Sigmoid colon (tissue), 7 donors: Measurements from ENCODE around the gene ODAPH. TPM values are rescaled to one million over a fixed set of nuclear protein-coding genes. Genes with fewer than 3 reads are reported as not detected.
"Not testable (repeated sequence)": the region's sequence is repeated elsewhere in the genome, so short reads cannot be mapped to it uniquely, and the experiment has no call there.

Experiments used
- DNase-seq: peaks from one replicate; pipeline ENCODE4 v3.0.0-alpha.2; 2019
- H3K27ac ChIP-seq, 4 donors: fragments of 200-600 bp; sonication (generic); one replicate each; pipeline ENCODE4 v1.5.1; 2016 to 2019; ENCODE audit warnings: mild to moderate bottlenecking in 1 of 4
- H3K27me3 ChIP-seq, 3 donors: fragments of 200-600 bp; sonication (generic); one replicate each; pipeline ENCODE4 v1.5.1; 2019; ENCODE audit warnings: mild to moderate bottlenecking in 1 of 3
- H3K36me3 ChIP-seq, 4 donors: fragments of 200-600 bp; sonication (generic); one replicate each; pipeline ENCODE4 v1.5.1; 2016 to 2019
- H3K4me1 ChIP-seq, 4 donors: fragments of 200-600 bp; sonication (generic); one replicate each; pipeline ENCODE4 v1.5.1; 2017 to 2019
- H3K4me3 ChIP-seq, 4 donors: fragments of 200-600 bp; sonication (generic); one replicate each; pipeline ENCODE4 v1.5.1; 2017 to 2019; ENCODE audit warnings: mild to moderate bottlenecking in 2 of 4, moderate library complexity in 1 of 4
- H3K9me3 ChIP-seq, 4 donors: fragments of 200-600 bp in 3 of 4; sonication (generic) in 3 of 4; one replicate each; pipeline versions ENCODE4 v1.5.1 to v1.6.1; 2013 to 2019
- EP300 ChIP-seq, 4 donors: sonication (generic); formaldehyde crosslinking; IDR thresholded peaks; one replicate each; pipeline ENCODE4 v1.6.1; 2017; ENCODE audit warnings: antibody characterized with exemption in 4 of 4
- POLR2A ChIP-seq, 2 donors: fragments of 450-650 bp; IDR thresholded peaks; one replicate each; pipeline ENCODE4 v1.6.1; 2016; ENCODE audit warnings: antibody characterized with exemption in 2 of 2, mild to moderate bottlenecking in 2 of 2, moderate library complexity in 2 of 2
- POLR2AphosphoS5 ChIP-seq, 4 donors: sonication (generic); formaldehyde crosslinking; IDR thresholded peaks; one replicate each; pipeline ENCODE4 v1.6.1; 2017; ENCODE audit warnings: antibody characterized with exemption in 4 of 4
- WGBS, 2 donors: extraction: QIAGEN DNeasy Blood & Tissue Kit; methylation state at CpG; one replicate each; pipeline ENCODE4 v1.1.7; 2013; 5-methylcytosine and 5-hydroxymethylcytosine counted together
- intact Hi-C: fragments of 100-400 bp; cut with DNase I; formaldehyde crosslinking; loops from one replicate; pipeline ENCODE4 v1.15.1; 2023
- polyA plus RNA-seq, 3 donors: library from polyadenylated mRNA; stranded (reverse); fragments of 200-250 nt; gene quantifications; one replicate each; pipeline ENCODE4 v1.2.3, GENCODE V29; 2013
- total RNA-seq, 4 donors: library from RNA; depleted of rRNA; stranded (reverse); fragments of >200 nt; gene quantifications; one replicate each; pipeline ENCODE4 v1.1.0, GENCODE V29; 2016
- TF ChIP-seq, protein P1 (sequence below), 4 experiments: fragments of 450-650 bp in 3 of 4; fragments of 200-600 bp in 1 of 4; IDR thresholded peaks; one replicate each; pipeline ENCODE4 v1.5.1; 2016 to 2019; ENCODE audit warnings: antibody characterized with exemption in 4 of 4, mild to moderate bottlenecking in 3 of 4, moderate library complexity in 2 of 4
- donor health status: healthy with polysubstance abuse.
- donor health status: Bipolar disorder and iron deficiency.
- donor health status: healthy.

ODAPH gene
- total and polyA plus RNA-seq, 7 donors: 0.06 TPM; not detected in 6

DNA sequence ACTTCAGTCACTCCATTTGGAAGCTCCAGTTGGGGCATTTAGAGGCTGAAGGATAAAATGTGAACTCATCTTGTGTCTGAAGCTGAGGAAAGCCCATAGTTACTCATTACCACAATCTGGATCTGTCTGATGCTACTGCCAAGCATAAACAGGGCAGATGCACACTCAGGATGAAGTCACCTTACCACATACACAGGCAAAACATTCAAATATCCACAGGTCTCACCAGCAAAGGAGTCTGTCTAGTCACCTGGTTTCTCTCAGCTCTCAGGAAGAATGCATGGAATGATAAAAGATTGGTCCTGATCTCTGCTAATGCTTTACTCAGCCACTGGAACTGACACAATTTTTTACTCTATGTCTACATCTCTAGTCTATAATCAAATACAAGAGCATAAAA lies 13.0 kb upstream of the ODAPH start:
- intact Hi-C loops: no loop called here
- no peak for TF ChIP-seq POLR2AphosphoS5 (IDR thresholded peaks at IDR 0.05)
- TF ChIP-seq, protein P1, sequence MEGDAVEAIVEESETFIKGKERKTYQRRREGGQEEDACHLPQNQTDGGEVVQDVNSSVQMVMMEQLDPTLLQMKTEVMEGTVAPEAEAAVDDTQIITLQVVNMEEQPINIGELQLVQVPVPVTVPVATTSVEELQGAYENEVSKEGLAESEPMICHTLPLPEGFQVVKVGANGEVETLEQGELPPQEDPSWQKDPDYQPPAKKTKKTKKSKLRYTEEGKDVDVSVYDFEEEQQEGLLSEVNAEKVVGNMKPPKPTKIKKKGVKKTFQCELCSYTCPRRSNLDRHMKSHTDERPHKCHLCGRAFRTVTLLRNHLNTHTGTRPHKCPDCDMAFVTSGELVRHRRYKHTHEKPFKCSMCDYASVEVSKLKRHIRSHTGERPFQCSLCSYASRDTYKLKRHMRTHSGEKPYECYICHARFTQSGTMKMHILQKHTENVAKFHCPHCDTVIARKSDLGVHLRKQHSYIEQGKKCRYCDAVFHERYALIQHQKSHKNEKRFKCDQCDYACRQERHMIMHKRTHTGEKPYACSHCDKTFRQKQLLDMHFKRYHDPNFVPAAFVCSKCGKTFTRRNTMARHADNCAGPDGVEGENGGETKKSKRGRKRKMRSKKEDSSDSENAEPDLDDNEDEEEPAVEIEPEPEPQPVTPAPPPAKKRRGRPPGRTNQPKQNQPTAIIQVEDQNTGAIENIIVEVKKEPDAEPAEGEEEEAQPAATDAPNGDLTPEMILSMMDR (IDR thresholded peaks at IDR 0.05): no peak
- TF ChIP-seq EP300 (IDR thresholded peaks at IDR 0.05): no peak
- no peak for TF ChIP-seq POLR2A (IDR thresholded peaks at IDR 0.05)
- Histone ChIP-seq H3K36me3 (peaks cover 0 to 15% (median 0%) of the 10 kb centered on the region in 4 donors), H3K4me1 (no peaks in the 10 kb centered on the region), H3K9me3 (no peaks in the 10 kb centered on the region), H3K4me3 (no peak overlapping the region), H3K27me3 (no peaks in the 10 kb centered on the region), H3K27ac (no peak overlapping the region)
- DNase-seq: no peak

DNA sequence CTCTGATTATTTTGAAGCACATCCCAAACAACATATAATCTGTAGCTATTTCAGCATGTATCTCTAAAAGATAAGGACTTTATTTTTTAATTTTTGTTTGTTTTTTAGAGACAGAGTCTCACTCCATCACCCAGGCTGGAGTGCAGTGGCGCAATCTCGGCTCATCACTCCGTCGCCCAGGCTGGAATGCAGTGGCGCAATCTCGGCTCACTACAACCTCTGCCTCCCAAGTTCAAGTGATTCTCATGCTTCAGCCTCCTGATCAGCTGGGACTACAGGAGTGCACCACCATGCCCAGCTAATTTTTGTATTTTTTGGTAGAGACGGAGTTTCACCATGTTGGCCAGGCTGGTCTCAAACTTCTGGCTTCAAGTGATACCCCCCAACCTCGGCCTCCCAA lies 11.6 kb upstream of the ODAPH start:
- H3K27me3 ChIP-seq, H3K4me3 ChIP-seq, H3K9me3 ChIP-seq, intact Hi-C loops, H3K4me1 ChIP-seq, DNase-seq, H3K27ac ChIP-seq: not testable (repeated sequence)
- WGBS, 2 donors: 94 to 96% methylated on average over 8 of the region's 8 CpGs
- H3K36me3 ChIP-seq: peaks cover 0 to 15% (median 0%) of the 10 kb centered on the region in 4 donors

DNA sequence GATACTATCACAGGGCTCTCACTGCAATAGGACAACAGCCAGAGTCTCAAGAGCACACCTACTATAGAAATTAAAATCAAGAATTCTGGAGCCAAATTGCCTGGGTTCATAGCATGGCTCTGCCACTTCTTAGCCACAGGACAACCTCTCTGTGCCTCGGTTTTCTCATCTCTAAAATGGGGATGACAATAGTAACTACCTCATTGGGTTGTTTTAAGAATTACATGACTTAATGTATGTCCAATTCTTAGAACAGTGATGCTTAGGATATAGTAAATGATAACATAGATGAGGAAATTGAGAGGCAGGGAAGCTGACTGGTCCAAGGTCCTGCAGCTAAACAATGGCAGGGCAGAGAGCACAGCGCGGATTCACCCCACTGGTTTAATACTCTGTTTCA lies 11.0 kb upstream of the ODAPH start:
- 96 to 97% methylated on average over 3 of the region's 3 CpGs for WGBS, 2 donors
- intact Hi-C loops: no loop called here
- no peaks in the 10 kb centered on the region for H3K4me1 ChIP-seq
- DNase-seq: no peak
- no peak overlapping the region for H3K27ac ChIP-seq
- H3K36me3 ChIP-seq: peaks cover 0 to 15% (median 0%) of the 10 kb centered on the region in 4 donors
- TF ChIP-seq, protein P1 (IDR thresholded peaks at IDR 0.05): no peak
- TF ChIP-seq POLR2AphosphoS5 (IDR thresholded peaks at IDR 0.05) (no peak), POLR2A (IDR thresholded peaks at IDR 0.05) (no peak), EP300 (IDR thresholded peaks at IDR 0.05) (no peak)
- no peaks in the 10 kb centered on the region for H3K27me3 ChIP-seq
- H3K4me3 ChIP-seq: no peak overlapping the region
- H3K9me3 ChIP-seq: no peaks in the 10 kb centered on the region

- 93 to 97% methylated on average over 5 of the region's 5 CpGs for WGBS, 2 donors
- H3K4me3 ChIP-seq: no peak overlapping the region
- no peak for DNase-seq
- H3K27ac ChIP-seq: no peak overlapping the region
- H3K4me1 ChIP-seq: no peaks in the 10 kb centered on the region
- H3K27me3 ChIP-seq: no peaks in the 10 kb centered on the region
- TF ChIP-seq POLR2A (IDR thresholded peaks at IDR 0.05) (no peak), POLR2AphosphoS5 (IDR thresholded peaks at IDR 0.05) (no peak), EP300 (IDR thresholded peaks at IDR 0.05) (no peak)
- TF ChIP-seq, protein P1 (IDR thresholded peaks at IDR 0.05): no peak
- H3K9me3 ChIP-seq: no peaks in the 10 kb centered on the region
- peaks cover 0 to 15% (median 0%) of the 10 kb centered on the region in 4 donors for H3K36me3 ChIP-seq
- intact Hi-C loops: no loop called here
Measured at GRCh38 chr4:75545526-75545925, 10.3 kb upstream of the ODAPH start.

GRCh38 chr4:75547647-75548387 lies 8.0 kb upstream of the ODAPH start:
- peak; percentile 75 for DNase-seq
- Histone ChIP-seq H3K4me3 (no peak overlapping the region), H3K27ac (no peak overlapping the region), H3K4me1 (no peaks in the 10 kb centered on the region), H3K36me3 (peaks cover 0 to 15% (median 0%) of the 10 kb centered on the region in 4 donors), H3K9me3 (no peaks in the 10 kb centered on the region), H3K27me3 (no peaks in the 10 kb centered on the region)
- 81 to 83% methylated on average over 15 of the region's 15 CpGs for WGBS, 2 donors
- TF ChIP-seq POLR2AphosphoS5 (IDR thresholded peaks at IDR 0.05): peak in 1 of 4 donors; percentile 9
- no peak for TF ChIP-seq EP300 (IDR thresholded peaks at IDR 0.05)
- intact Hi-C loops: no loop called here

DNA sequence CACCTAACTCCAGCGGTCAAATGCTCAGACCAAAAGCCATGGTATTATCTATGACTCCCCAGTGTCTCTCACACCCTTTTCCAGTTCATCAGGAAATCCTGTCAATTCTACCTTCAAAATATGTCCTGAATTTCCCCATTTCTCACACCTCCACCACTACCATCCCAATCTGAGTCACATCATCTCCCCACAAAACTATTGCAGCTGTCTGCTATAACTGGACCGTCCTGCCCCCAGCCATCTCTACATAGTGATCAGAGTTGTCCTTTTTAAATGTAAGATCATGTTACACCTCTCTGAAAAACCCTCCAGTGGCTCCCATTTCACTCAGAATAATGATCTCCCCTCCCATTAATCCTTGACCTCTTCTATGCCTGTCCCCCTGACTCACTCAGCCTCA lies 6.8 kb upstream of the ODAPH start:
- peaks cover 0 to 15% (median 0%) of the 10 kb centered on the region in 4 donors for H3K36me3 ChIP-seq
- intact Hi-C loops: no loop called here
- TF ChIP-seq EP300 (IDR thresholded peaks at IDR 0.05) (no peak), POLR2AphosphoS5 (IDR thresholded peaks at IDR 0.05) (no peak), POLR2A (IDR thresholded peaks at IDR 0.05) (no peak)
- TF ChIP-seq, protein P1 (IDR thresholded peaks at IDR 0.05): no peak
- WGBS, 2 donors: 94 to 96% methylated on average over 2 of the region's 2 CpGs
- no peak for DNase-seq
- no peaks in the 10 kb centered on the region for H3K9me3 ChIP-seq
- H3K27ac ChIP-seq: no peak overlapping the region
- no peaks in the 10 kb centered on the region for H3K27me3 ChIP-seq
- H3K4me3 ChIP-seq: no peak overlapping the region
- no peaks in the 10 kb centered on the region for H3K4me1 ChIP-seq
